Stimulated activated CD4-positive, alpha-beta T cell treated with anti-CD3 and anti-CD28 coated beads, TNF-alpha, amount 100 ng/mL, for 1 hour (primary cell): ENCODE results near the gene TIAM1.
"Not testable (repeated sequence)": the region's sequence is repeated elsewhere in the genome, so short reads cannot be mapped to it uniquely, and the experiment has no call there.

Experiments
- DNase-seq, 3 donors: peaks; one replicate each; pipeline ENCODE4 v3.0.0-alpha.2; 2020; ENCODE audit warnings: low read depth in 3 of 3, low spot score in 1 of 3

Gene TIAM1

DNA sequence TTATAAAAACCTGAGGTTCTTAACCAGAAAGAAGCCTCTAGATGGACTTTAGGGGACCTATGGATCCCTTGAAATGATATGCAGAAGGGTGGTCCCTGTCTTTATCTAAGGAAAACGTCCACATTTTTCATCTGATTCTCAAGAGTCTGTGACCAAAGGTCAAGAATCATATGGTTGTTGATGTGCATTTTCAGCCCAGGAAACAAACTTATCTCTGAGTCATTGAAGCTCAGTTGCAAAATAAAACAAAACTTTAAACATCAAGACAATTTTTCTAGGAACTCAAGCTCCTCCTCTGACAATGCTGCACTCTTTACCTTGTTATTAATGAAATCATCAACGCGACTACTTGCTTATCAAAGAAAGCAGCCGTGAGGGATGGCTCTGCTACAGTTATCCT lies 83.3 kb downstream of the TIAM1 start:
- no peak for DNase-seq

DNA sequence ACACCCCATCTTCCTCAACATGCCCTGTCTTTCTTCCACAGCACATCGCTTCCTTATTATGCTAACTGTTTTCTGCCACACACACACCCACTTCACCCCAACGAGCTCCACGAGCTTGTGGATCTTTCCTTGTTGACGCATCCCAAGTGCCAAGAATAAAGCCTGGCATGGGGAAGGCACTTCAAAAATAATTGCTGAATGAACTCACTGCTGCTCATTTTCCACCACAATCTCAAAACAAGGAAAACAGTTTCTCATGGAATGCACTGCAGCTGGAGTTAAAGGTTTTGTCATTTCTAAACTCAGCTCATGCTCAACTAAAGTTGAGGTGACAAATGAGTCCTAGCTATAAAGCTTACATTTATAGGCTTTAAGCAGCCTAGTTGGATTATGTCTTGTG lies 86.0 kb downstream of the TIAM1 start:
- no peak for DNase-seq

DNA sequence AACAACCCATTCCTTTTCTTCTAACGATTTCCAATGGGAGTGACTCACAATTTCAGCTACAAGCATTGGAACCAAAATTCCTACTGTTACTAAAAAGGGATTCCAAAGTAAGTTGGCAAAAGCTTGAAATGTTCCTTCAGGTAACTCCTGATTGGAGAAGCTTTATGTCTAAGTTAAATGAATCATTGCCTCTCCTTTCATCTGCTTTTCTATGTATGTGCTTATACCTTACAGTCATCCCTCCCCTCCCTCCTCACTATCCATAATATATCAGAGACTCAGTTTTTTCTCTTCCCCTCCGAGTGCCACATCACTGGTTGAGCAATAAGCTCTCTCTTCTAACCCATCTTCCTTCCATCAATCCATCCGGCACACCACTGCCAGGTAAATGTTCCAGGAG lies 86.8 kb downstream of the TIAM1 start:
- no peak for DNase-seq

DNA sequence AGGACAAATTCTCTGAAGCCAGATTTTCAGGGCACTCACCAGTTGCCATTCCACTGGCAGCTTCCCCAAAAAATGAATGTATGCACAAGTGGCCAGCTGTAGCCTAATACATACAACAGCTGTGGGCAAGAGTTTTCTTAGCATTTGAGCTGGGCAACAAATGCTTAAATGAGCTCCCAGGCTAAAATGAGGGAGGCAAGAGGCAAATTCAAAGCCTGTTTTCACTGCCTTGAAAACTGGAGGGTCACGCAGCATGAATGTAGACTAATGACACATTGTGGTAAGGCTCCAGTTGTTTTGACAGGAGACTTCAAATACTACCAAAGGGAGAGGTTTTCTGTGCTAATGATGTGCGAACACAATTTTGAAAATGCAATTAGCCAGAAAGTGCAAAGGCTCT lies 88.2 kb downstream of the TIAM1 start:
- DNase-seq, result no peak

DNA sequence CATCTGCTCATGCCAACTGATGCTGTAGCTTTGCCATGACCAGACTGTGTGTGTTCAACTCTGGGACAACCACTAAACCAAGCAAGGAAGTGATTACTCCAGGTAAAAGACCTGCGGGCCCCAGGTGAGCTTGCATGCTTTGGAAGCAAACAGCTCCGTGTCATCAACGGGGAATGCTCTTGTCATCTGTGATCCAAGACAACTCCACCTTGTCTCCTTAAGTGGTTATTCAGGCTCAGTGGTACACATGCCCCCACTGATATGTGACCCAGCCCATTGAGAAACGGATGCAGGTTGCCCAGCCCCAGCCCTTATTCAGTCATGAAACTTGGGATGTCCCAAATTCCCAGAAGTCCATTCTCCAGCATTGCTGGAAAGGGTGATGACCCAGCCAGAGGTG lies 89.0 kb downstream of the TIAM1 start:
- no peak for DNase-seq

DNA sequence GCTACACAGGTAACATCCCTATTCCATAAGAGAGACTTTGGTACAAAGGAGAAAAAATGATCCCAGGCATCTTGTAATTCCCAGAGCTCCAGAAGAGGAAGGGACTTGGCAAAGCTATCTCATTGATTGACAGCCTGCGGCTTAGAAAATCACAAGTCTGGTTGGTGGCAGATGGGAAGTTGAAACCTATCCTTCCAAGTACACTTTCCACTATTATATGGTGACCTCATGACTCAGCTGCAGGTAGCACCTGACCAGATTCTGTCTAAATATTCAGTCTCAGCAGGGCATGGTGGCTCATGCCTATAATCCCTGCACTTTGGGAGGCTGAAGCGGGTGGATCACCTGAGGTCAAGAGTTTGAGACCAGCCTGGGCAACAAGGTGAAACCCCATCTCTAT lies 89.9 kb downstream of the TIAM1 start:
- DNase-seq, result no peak

DNA sequence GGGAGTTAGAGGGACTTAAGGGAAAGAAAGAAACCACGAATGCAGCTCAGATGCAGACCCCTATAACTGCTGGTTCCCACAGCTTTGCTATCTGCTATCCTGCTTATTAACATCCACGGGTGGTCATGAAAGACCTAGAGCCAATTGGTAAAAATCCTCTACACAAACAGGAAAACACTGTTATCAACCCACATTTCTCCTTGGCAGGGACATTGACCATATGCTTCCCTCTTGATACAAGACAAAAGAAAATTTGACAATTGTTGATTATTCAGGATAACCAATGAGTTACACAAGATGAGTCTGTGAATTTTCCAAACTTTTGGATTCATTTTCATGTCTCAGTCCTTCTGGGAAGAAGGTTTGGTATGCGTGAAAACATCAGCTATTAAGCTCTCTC lies 90.4 kb downstream of the TIAM1 start:
- DNase-seq, result no peak

DNA sequence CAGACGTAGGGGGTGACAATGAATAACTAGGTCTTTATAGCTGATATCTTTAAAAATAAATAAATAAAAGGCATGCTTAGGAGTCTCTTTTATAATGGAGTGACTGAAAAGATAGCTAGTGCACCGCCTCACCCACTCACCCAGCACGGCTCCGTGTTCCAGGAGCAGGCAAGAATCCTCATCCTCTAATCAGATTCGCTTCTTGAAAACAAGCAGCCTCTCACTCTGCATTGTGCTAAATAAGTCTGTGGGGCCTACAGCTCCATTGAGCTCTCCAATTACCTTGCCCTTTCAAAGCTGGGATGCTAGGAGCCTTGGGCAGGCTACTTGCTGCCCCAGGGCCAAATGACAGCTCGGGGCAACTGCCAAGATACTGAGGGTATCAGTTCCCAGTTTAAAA lies 91.5 kb downstream of the TIAM1 start:
- DNase-seq, result no peak

DNA sequence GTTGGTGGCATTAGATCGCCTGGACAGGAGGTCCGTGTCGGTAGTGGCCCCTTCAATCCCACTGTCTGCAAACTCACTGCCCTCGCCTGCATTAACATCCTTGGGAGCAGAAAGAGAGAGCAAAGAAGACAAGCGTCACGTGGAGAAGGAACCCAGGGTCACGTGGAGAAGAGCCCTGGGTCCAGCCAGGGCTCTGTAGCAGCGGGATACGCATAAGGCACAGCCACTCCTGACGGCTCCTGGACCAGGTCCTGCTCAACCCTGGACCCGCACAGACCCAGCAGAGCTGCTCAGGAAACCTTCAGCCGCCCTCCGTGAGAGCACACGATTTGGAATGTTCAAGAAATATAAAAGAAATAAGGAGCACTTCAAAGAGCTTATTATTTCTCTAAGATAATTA lies 92.0 kb downstream of the TIAM1 start:
- no peak for DNase-seq

DNA sequence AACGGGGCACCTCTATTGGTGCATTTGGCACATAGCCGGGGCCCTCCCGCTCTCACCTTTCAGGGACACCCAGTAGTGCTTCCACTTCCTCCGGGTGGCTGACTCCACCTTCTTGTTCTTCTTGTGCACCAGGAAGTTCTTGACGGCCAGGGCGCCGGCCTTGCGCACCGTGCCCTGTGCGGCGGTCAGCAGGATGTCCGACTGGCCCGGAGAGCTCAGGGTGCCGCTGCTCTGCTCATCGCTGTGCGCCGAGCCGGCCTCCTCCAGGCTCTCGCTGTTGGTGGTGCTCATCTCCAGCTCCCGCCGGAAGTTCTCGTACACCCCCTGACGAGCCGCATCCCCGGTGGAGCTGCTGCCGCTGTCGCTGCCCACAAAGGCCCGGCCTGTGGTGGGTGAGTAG lies 92.4 kb downstream of the TIAM1 start:
- DNase-seq, result no peak

DNA sequence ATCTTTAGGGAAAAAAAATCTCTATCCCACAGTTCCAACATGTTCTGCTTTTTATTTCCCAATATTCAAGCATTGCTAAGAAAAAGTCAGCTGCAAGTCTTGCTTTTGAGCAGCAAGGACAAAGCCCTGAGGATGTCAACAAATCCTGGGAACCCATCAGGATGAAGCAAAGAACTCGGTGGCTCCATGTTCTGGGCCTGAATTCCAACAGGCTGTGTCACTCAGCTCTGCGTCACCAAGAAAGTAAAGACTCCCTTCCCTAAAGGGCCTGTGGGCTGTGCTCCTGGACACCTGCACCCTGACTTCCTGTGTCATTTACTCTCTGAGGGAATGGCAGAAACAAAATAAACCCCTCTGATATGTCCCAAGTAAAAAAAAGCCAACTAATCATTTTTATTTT lies 95.5 kb downstream of the TIAM1 start:
- DNase-seq, result no peak

DNA sequence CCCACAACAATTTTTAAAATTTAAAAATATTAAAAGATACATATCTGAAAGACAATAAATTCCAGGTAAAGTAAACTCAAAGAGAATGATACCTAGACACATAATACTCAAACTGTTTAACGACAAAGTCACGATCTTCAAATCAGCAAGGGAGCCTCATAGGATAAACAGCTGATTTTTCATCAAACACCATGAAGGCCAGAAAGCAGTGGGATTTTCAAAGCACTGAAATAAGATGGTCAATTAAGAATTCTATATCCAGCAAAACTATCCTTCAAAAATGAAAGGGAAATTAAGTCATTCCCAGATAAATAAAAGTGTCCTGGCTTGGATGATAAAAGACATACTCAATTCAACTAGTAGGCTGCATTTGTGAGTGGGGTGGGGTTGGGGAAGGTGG lies 100.5 kb downstream of the TIAM1 start:
- DNase-seq, result no peak

DNA sequence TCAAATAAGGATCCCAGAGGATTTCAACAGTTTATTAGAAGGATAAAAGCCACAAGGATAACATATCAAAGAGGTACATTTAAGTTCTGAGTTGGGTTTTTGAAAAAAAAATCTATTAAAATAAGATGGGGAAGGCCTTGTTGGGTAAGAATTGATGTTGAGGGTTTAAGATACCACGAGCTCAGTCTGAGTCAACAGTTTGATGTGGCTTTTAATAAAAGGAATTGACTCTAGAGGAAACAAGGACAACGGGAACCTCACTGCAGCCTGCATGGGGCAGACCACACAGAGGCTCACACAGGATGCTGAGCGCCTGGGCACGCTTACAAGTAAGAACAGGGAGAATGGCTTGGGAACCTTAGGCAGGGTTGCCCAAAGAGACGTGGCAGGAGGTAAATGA lies 107.5 kb downstream of the TIAM1 start:
- no peak for DNase-seq

DNA sequence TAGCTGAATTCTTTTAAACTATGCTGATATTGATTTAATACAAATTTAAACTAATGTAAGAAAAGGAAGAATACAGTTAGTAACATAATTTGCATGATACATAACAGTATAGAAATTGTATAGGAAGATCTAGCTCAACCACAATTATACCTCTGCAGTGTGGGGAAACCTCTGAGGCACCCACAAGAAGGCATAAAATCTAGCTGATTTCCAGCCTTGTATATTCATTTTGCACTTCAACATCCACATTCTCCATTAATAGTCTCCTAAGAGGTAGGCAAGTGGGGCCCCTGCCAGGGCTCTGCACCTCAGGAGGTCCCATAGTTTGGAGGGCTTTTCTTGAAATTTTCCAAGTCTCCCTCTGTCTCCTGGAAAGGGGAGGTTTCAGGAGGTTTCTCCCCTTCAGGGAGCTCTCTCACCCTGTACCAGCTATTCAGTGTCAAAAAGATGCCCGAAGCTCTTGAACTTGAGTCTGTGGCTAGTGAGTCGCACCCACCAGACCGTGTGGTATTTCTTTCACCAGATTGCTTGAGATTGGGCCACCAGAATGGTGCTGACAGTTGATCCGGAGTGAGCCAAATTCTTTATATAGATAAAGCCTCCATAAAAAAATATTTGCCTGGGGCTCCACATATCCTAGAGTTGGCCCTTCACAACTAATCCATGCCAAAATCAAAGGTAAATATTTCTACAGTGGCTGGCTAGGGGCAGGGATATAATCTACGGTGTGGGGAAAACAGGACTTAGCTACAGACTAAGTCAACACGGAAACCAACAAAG lies 108.2 kb downstream of the TIAM1 start:
- DNase-seq, result no peak

DNA sequence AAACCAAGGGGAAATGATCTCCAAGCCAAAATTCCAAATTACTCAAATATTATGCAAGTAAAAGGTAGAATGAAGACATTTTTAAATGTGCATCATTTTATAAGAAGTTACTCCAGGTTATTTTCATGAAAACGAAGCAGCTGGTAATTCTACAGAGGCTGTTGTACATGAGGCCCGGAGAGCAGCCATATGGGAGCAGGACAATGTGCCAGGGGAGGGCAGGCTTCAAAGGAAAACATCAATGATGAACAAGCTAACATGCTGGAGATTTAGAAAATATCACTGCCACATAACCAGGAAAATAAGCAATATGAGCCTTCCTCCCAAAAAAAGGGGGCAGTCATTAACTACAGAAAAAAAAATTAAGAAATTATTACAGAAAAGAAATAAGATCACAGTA lies 109.1 kb downstream of the TIAM1 start:
- no peak for DNase-seq

DNA sequence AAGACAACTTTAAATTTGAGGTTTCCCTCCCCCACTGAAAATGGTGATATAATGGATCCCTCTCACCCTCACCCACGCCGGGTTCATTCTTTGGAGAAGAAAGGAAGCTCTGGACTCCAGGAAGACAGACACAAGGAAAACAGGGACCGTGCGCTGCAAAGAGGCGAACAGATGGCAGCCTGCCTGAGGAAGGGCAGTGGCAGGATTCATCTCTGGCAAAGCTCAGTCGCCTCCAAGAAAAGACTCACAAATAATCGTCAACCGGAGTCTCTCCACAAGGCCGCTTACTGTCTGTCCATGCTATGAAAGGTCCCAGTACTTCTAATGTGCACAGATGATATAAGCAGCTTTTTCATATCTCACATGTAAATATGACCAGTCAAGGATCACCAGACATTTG lies 110.3 kb downstream of the TIAM1 start:
- DNase-seq, result no peak

DNA sequence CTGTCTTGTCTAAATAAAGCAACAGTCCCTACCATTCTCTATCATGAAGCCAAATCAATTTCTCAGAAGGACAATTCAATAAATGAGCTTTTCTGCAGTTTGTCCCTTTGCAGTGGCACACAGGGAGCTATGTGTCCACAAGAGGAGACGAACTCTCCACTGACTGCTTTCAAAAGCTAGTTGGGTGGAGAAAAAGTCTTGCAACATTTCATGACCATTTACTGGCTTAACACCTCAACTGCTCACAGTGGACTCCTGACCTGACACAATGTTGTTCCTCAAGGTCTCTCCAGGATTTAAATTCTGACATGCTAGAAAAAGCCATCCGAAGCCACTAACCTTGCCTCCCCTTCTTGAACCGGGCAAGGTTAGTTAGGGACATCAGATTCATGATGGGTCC lies 111.7 kb downstream of the TIAM1 start:
- no peak for DNase-seq

DNA sequence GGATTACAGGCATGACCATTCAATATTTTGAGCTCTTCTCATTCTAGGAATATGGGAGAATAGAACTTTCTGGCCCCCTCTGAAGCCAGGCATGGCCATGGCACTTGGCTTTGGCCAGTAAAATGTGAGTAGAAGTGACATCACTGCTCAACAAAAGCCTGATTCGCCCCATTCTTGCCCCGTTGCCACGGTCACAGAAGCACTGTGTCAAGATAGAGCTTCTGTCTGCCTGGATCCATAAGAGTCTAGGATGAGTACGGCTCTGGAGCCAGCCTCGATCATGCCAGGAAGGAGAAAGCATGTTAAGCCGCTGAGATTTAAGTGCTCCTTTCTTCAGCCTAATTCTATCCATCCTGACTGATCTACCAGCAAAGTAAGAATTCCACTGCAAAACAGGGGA lies 113.1 kb downstream of the TIAM1 start:
- DNase-seq, result no peak

DNA sequence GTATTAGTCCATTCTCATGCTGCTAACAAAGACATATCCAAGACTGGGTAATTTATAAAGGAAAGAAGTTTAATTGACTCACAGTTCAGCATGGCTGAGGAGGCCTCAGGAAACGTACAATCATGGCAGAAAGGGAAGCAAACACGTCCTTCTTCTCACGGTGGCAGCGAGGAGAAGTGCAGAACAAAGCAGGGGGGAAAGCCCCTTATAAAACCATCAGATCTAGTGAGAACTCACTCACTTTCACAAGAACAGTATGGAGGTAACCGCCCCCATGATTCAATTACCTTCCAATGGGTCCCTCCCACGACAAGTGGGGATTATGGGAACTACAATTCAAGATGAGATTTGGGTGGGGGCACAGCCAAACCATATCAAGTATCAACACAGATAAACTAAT lies 115.3 kb downstream of the TIAM1 start:
- DNase-seq, result not testable (repeated sequence)

DNA sequence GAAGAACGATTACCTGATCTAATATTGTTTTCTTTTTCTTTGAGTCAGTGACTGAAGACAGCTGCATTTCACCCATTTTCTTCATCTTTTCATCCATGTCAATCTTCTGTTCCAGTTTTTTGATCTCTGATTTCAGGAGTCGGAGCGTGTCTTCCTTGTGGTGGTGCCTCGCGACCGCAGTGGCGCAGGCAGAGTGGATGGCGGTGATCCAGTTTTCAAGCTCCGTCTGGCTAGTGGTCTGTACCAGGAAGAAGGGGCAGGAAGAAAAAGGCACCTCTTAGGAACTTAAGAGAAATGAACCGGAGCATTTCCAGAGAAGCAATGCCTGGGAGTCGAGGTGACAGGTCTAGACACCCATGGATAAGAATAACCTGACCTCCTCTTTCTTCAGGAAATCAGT lies 118.3 kb downstream of the TIAM1 start:
- no peak for DNase-seq

DNA sequence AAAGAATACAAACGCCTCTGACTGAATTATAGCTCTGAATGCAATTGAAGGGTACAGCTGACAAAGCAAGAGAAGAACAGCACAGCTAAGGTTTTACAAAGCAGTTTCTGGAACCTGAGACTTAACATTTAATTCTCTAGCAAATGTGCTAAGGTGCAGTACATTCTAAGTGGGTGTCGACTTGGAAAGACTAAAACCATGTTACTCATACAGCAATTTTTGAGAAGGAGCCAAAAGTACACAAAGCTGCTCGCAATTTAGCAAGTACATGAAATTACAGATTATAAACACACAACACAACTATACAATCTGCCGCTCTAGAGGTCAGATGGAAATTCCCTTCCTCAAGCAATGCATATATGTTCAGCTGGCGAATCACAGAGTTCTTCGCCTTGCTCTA lies 121.9 kb downstream of the TIAM1 start:
- no peak for DNase-seq

DNA sequence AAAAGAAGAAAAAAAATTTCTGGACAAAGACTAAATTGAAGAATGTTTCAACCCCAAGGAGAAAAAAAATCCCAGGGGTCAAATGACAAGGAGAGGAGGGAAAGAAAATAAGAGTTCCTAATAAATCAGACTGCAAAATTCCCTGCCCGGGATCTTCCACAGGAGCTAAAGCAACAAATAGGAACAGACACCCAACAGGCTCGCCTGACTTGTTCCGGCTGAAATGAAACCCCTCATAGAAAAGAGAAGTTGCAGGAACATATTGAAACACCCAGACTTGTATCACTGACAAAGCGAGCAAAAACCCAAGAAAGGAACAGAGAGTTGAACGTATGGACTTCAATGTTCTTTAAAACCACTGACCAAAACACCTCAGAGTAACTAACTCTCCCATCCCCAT lies 123.0 kb downstream of the TIAM1 start:
- DNase-seq, result no peak

DNA sequence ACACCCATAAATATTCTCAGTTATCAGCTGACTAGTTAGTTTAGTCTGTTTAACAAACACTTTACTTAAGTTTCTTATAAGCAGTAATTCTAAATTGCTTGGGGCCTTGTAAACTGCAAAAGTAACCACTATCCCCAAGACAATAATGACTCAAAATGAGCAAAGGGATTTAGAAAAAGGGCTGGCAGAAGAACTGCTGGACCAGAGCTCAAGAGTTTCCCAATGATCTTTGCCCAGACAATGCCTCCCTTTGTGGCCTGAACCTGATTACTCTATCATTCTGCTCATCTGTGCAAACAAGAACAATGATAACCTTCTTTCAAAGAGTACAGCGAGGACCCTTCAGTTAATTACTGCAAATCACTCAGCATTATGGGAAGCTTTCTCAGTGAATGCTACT lies 123.5 kb downstream of the TIAM1 start:
- DNase-seq, result no peak
